K562 (cell line): ENCODE data around the gene CALM3. TPM values are rescaled to one million over a fixed set of nuclear protein-coding genes. Genes with fewer than 3 reads are reported as not detected.

ENCODE experiments used
- ATAC-seq: fragments of 200-7000 bp; cut with Tn5 transposase; 3 replicates; pipeline ENCODE4 v1.9.1; 2020; ENCODE audit warnings: moderate library complexity
- BruUV-seq: library from RNA; stranded (reverse); fragments of 400-500 nt; replicated peaks from 2 replicates; lab custom pipeline; 2021; lab: Mats Ljungman, UMichigan
- CTCF ChIA-PET: fragments of 300-600 bp; formaldehyde crosslinking; extraction: SDS; loops from one replicate; lab custom pipeline; 2021; ENCODE audit warnings: low intra/inter-chr PET ratio; lab: Yijun Ruan, JAX
- POLR2A ChIA-PET: fragments of 300-600, 350-650 bp; sonication (Branson Sonifier 250); formaldehyde crosslinking; extraction: SDS; loops from one replicate; lab custom pipeline; 2021; ENCODE audit warnings: antibody characterized with exemption, inconsistent platforms; lab: Yijun Ruan, JAX
- DNase-seq, 4 experiments: peaks; one replicate each; pipeline versions ENCODE4 v3.0.0 to v3.0.0-alpha.2; 2011 to 2018; ENCODE audit warnings: low spot score in 3 of 4, mixed read lengths in 3 of 4; ENCODE audit errors: extremely low read depth in 1 of 4
- FAIRE-seq: peaks from 2 replicates; lab custom pipeline; 2011; peaks lifted over from hg19 to GRCh38; lab: Jason Lieb, UNC
- H2AFZ ChIP-seq: 2 replicates; pipeline ENCODE4 v1.6.0; 2011; ENCODE audit warnings: low read depth, low read length, control low read depth, inconsistent platforms
- H3K27ac ChIP-seq: fragments of 200-600 bp; 3 replicates; pipeline ENCODE4 v1.8.0; 2011; ENCODE audit warnings: low read depth, mild to moderate bottlenecking, control low read depth, inconsistent platforms, low read length, moderate library complexity, mixed read lengths; ENCODE audit errors: extremely low read depth
- H3K27me3 ChIP-seq, 2 experiments: fragments of 300-600 bp in 1 of 2; 2 replicates in 1 of 2; 3 replicates in 1 of 2; pipeline versions ENCODE4 v1.6.0 to v1.8.0; 2011; ENCODE audit warnings: inconsistent platforms in 2 of 2, low read length in 2 of 2, mild to moderate bottlenecking in 1 of 2, mixed read lengths in 1 of 2, moderate library complexity in 1 of 2; ENCODE audit not compliant: control insufficient read depth in 2 of 2, insufficient read depth in 2 of 2
- H3K36me3 ChIP-seq: fragments of 300-600 bp; 3 replicates; pipeline ENCODE4 v1.8.0; 2011; ENCODE audit warnings: mild to moderate bottlenecking, low read length, inconsistent platforms; ENCODE audit not compliant: control insufficient read depth, insufficient read depth
- H3K4me1 ChIP-seq, 2 experiments: fragments of 200-600 bp in 1 of 2; replicated peaks in 1 of 2; 2 replicates in 1 of 2; 3 replicates in 1 of 2; pipeline versions ENCODE4 v1.5.1 to v1.8.0; 2011; ENCODE audit warnings: inconsistent platforms in 2 of 2, low read length in 2 of 2, mild to moderate bottlenecking in 1 of 2, mixed read lengths in 1 of 2, moderate library complexity in 1 of 2; ENCODE audit not compliant: control insufficient read depth in 2 of 2, insufficient read depth in 2 of 2
- H3K4me2 ChIP-seq: 2 replicates; pipeline ENCODE4 v1.6.1; 2011; ENCODE audit warnings: low read length, control low read depth, inconsistent platforms, mixed read lengths; ENCODE audit not compliant: insufficient read depth
- H3K4me3 ChIP-seq: fragments of 200-600 bp; sonication (generic), shearing (Covaris generic); 2 replicates; pipeline ENCODE4 v1.5.1; 2016; ENCODE audit warnings: control low read depth, inconsistent platforms
- H3K79me2 ChIP-seq: fragments of 200-600 bp; 3 replicates; pipeline ENCODE4 v1.8.0; 2011; ENCODE audit warnings: low read length, inconsistent platforms; ENCODE audit not compliant: control insufficient read depth, insufficient read depth
- H3K9ac ChIP-seq, 2 experiments: 2 replicates each; pipeline versions ENCODE4 v1.6.0 to v1.6.1; 2011; ENCODE audit warnings: low read depth in 2 of 2, low read length in 2 of 2, control low read depth in 1 of 2, inconsistent platforms in 1 of 2, mild to moderate bottlenecking in 1 of 2, mixed read lengths in 1 of 2; ENCODE audit not compliant: insufficient read depth in 1 of 2
- H3K9me1 ChIP-seq: one replicate; pipeline ENCODE4 v1.6.0; 2011; ENCODE audit warnings: inconsistent platforms, mild to moderate bottlenecking, low read length, moderate library complexity; ENCODE audit not compliant: control insufficient read depth, insufficient read depth
- H3K9me3 ChIP-seq: replicated peaks from 2 replicates; pipeline ENCODE4 v1.5.1; 2011; ENCODE audit warnings: low read depth, low read length, inconsistent platforms; ENCODE audit not compliant: control insufficient read depth, insufficient read depth
- H4K20me1 ChIP-seq: replicated peaks from 2 replicates; pipeline ENCODE4 v1.6.1; 2011; ENCODE audit warnings: low read length, inconsistent platforms, mixed read lengths; ENCODE audit not compliant: control insufficient read depth, insufficient read depth
- CBX8 ChIP-seq: fragments of 200-600 bp; sonication (generic); IDR thresholded peaks from 2 replicates; pipeline ENCODE4 v1.6.1; 2012; ENCODE audit warnings: borderline replicate concordance, mixed run types, low read depth, mild to moderate bottlenecking, moderate library complexity, mixed read lengths, low read length, control low read depth, inconsistent platforms; ENCODE audit not compliant: poor library complexity, severe bottlenecking; ENCODE audit errors: extremely low read depth
- EHMT2 ChIP-seq: fragments of 450-650 bp; IDR thresholded peaks from 2 replicates; pipeline ENCODE4 v1.6.1; 2018; ENCODE audit warnings: antibody characterized with exemption
- MTA2 ChIP-seq: fragments of 450-650 bp; IDR thresholded peaks from 2 replicates; pipeline ENCODE4 v1.6.1; 2016; ENCODE audit warnings: low read depth
- MTA3 ChIP-seq: fragments of 450-650 bp; formaldehyde crosslinking; IDR thresholded peaks from 2 replicates; pipeline ENCODE4 v1.6.1; 2017; ENCODE audit warnings: mild to moderate bottlenecking, borderline replicate concordance
- RBFOX2 ChIP-seq: fragments of 200-400 bp; formaldehyde crosslinking; IDR thresholded peaks from 2 replicates; pipeline ENCODE4 v1.6.1; 2017; ENCODE audit warnings: low read depth, mild to moderate bottlenecking, low read length, moderate library complexity
- RBM25 ChIP-seq: fragments of 200-400 bp; formaldehyde crosslinking; IDR thresholded peaks from 2 replicates; pipeline ENCODE4 v1.6.1; 2018; ENCODE audit warnings: low read length, low read depth, moderate library complexity; ENCODE audit not compliant: severe bottlenecking
- SP2 ChIP-seq: IDR thresholded peaks from 2 replicates; pipeline ENCODE4 v1.6.1; 2011; ENCODE audit warnings: mild to moderate bottlenecking, low read depth, low read length, moderate library complexity; ENCODE audit not compliant: poor library complexity, severe bottlenecking; ENCODE audit errors: extremely low read depth
- ZFP36 ChIP-seq: fragments of 150-350 bp; IDR thresholded peaks from 2 replicates; pipeline ENCODE4 v1.6.1; 2018; ENCODE audit warnings: low read length, low read depth; ENCODE audit not compliant: partially characterized antibody
- ZNF644 ChIP-seq: fragments of 200-800 bp; sonication (Bioruptor generic); IDR thresholded peaks from 2 replicates; pipeline ENCODE4 v1.6.1; 2016; ENCODE audit warnings: low read depth, missing genetic modification characterization, missing compliant biosample characterization
- WGBS: fragments of 100-300 bp; shearing (Covaris generic); methylation state at CpG from one replicate; pipeline ENCODE4 v1.1.6; 2016; ENCODE audit warnings: low coverage, mixed read lengths; ENCODE audit not compliant: insufficient coverage; ENCODE audit errors: missing lambda C conversion rate; 5-methylcytosine and 5-hydroxymethylcytosine counted together
- in situ Hi-C: fragments of 300-500 bp; cut with MboI; formaldehyde crosslinking; loops from 4 replicates; pipeline ENCODE4 v1.15.0; 2018; ENCODE audit warnings: inconsistent platforms, mixed read lengths
- intact Hi-C: fragments of 100-400 bp; cut with micrococcal nuclease; formaldehyde crosslinking; loops from 2 replicates; pipeline ENCODE4 v1.14.2; 2022
- polyA plus RNA-seq, 8 experiments: library from polyadenylated mRNA; depleted of rRNA in 4 of 8; stranded (reverse) in 5 of 8; unstranded in 3 of 8; fragments of >200 nt; fragmentation: Nextera tagmentation in 2 of 8; fragmentation: Illumina TruSeq in 1 of 8; extraction: Ambion mirVana in 2 of 8; extraction: Trizol in 1 of 8; gene quantifications; 2 replicates each; pipeline versions ENCODE4 v1.2.1 to v1.2.3, GENCODE V29; 2011 to 2014; ENCODE audit warnings: inconsistent platforms in 1 of 8, missing spikeins in 1 of 8
- total RNA-seq, 7 experiments: library from RNA; depleted of rRNA in 6 of 7; stranded (reverse); fragments of >200 nt in 6 of 7; fragmentation: Illumina TruSeq in 2 of 7; extraction: Trizol in 2 of 7; gene quantifications; 2 replicates each; pipeline versions ENCODE4 v1.2.1 to v1.2.3, GENCODE V29; 2011 to 2021; ENCODE audit warnings: low replicate concordance in 1 of 7
- TF ChIP-seq, protein P1 (sequence below): IDR thresholded peaks from 2 replicates; pipeline ENCODE4 v1.6.1; 2016; ENCODE audit warnings: missing genetic modification characterization, missing compliant biosample characterization
- TF ChIP-seq, protein P2 (sequence below): fragments of 250-450 bp; sonication (Bioruptor Pico); IDR thresholded peaks from 2 replicates; pipeline ENCODE4 v1.5.1; 2021; ENCODE audit warnings: mild to moderate bottlenecking
- TF ChIP-seq, protein P3 (sequence below): fragments of 250-450 bp; sonication (Bioruptor Pico); IDR thresholded peaks from 2 replicates; pipeline ENCODE4 v1.5.0; 2021
- TF ChIP-seq, protein P4 (sequence below): sonication (generic); formaldehyde crosslinking; IDR thresholded peaks from 2 replicates; pipeline ENCODE4 v1.8.1; 2023; ENCODE audit warnings: mild to moderate bottlenecking, missing genetic modification reagents

Gene CALM3
- total and polyA plus RNA-seq, 9 of the 15 experiments (the other 6 are each of a cell fraction or from before 2014, with no cell fraction given): 34.6 to 350 (median 156) TPM

DNA sequence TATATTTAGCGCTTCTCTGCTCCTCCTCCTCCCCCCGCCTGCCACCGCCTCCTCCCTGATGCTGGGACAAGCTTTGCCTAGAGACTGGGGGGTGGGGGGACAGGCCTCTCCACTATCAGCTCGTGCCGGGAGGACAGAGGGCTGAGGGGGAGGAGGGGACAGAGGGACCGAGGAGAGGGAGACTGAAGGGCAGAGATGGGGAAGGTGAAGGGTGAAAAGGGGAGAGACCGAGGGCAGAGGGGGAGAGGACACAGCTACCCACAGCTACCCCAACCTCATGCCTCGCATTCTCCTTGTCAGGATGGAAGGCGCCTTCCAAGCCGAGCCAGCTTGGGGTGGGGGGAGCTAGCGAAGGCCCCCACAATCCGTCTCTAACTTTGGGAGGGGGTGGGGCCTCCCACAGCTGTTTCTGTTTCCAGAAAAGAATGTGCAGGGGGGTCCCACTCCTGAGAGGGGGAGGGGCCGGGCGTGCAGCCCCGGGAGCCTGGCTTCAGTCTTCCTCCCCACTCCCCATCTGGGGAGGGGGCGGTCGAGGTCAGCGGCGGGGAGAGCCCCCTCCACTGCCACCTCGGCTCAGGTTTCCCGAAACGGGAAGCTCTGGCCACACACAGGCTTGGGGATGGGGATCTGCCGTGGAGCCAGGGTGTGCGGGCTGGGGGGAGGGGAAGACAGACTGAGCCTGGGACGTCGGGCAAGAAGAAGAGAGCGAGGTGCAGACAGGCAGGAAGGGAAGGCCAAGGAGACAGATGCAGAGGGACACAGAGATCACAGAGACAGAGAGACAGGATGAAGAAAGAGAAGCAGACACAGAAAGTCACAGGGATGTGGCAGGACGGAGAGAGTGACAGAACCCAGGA, 58.2 kb downstream of the CALM3 start (continued):
- TF ChIP-seq MTA2: 0 out of 2 replicates have a peak, but pooled peaks have one; percentile 28
- TF ChIP-seq MTA3: no peak

DNA sequence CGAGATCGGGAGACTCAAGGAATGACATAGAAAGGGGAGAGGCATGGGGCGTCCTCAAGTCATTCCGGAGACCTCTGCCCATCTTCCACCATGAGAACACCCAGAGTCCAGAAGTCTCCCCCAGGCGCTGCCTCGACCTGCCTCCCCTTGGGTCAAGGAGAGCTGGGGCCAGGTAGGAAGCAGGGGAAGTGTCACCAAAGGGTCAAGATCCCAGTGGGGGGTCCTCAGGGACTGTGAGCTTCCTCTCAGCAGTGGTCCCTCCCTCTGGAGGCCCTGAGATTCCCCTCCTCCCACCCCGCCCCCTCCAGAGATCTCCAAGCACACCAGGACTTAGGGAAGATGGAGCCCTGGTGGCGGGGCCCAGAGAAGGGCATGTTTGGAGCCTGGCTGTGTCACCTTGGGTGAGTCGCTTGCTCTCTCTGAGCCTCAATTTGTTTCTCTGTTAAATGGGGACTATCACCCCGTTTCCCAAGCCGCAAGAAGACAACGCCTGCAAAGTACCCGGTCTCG, 58.9 kb downstream of the CALM3 start:
- H3K9ac ChIP-seq: peak overlapping the region; percentile 32 to 87; a peak in 3 of 4 replicates
- TF ChIP-seq CBX8 (no peak), ZFP36 (peak; percentile 52), RBM25 (peak; percentile 32), EHMT2 (0 out of 2 replicates have a peak, but pooled peaks have one; percentile 2), ZNF644 (no peak), RBFOX2 (no peak), SP2 (no peak)
- TF ChIP-seq, protein P1, sequence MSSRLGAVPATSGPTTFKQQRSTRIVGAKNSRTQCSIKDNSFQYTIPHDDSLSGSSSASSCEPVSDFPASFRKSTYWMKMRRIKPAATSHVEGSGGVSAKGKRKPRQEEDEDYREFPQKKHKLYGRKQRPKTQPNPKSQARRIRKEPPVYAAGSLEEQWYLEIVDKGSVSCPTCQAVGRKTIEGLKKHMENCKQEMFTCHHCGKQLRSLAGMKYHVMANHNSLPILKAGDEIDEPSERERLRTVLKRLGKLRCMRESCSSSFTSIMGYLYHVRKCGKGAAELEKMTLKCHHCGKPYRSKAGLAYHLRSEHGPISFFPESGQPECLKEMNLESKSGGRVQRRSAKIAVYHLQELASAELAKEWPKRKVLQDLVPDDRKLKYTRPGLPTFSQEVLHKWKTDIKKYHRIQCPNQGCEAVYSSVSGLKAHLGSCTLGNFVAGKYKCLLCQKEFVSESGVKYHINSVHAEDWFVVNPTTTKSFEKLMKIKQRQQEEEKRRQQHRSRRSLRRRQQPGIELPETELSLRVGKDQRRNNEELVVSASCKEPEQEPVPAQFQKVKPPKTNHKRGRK (tag): no peak
- TF ChIP-seq, protein P2, sequence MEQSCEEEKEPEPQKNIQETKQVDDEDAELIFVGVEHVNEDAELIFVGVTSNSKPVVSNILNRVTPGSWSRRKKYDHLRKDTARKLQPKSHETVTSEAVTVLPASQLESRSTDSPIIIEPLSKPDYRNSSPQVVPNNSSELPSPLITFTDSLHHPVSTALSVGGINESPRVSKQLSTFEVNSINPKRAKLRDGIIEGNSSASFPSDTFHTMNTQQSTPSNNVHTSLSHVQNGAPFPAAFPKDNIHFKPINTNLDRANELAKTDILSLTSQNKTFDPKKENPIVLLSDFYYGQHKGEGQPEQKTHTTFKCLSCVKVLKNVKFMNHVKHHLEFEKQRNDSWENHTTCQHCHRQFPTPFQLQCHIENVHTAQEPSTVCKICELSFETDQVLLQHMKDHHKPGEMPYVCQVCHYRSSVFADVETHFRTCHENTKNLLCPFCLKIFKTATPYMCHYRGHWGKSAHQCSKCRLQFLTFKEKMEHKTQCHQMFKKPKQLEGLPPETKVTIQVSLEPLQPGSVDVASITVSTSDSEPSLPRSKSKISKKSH (CRISPR knock-in tag): no peak
- TF ChIP-seq, protein P3, sequence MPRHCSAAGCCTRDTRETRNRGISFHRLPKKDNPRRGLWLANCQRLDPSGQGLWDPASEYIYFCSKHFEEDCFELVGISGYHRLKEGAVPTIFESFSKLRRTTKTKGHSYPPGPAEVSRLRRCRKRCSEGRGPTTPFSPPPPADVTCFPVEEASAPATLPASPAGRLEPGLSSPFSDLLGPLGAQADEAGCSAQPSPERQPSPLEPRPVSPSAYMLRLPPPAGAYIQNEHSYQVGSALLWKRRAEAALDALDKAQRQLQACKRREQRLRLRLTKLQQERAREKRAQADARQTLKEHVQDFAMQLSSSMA (CRISPR knock-in tag): no peak
- TF ChIP-seq, protein P4, sequence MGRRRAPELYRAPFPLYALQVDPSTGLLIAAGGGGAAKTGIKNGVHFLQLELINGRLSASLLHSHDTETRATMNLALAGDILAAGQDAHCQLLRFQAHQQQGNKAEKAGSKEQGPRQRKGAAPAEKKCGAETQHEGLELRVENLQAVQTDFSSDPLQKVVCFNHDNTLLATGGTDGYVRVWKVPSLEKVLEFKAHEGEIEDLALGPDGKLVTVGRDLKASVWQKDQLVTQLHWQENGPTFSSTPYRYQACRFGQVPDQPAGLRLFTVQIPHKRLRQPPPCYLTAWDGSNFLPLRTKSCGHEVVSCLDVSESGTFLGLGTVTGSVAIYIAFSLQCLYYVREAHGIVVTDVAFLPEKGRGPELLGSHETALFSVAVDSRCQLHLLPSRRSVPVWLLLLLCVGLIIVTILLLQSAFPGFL (CRISPR knock-in tag): no peak

More for the DNA sequence above, 58.9 kb downstream of the CALM3 start:
- Histone ChIP-seq H3K9me3 (no peaks in the 10 kb centered on the region), H3K9me1 (no peaks in the 10 kb centered on the region), H2AFZ (peak overlapping the region; percentile 75), H3K36me3 (no peaks in the 10 kb centered on the region), H4K20me1 (no peaks in the 10 kb centered on the region), H3K27ac (peak overlapping the region; percentile 54; the same call in 1 of the 3 replicates), H3K4me3 (peak overlapping the region; percentile 54), H3K4me1 (peaks cover 25 to 30% of the 10 kb centered on the region in 2 experiments), H3K79me2 (no peaks in the 10 kb centered on the region), H3K4me2 (peak overlapping the region; percentile 80), H3K27me3 (no peaks in the 10 kb centered on the region)
- CTCF ChIA-PET: interaction anchor here (2.7 to 3.0 kb wide), 2 partner anchors 43 to 46 kb away, joined by 26 read pairs; no protein-coding TSS in a partner anchor
- peak; percentile 41 to 65 (median 60) for DNase-seq
- intact Hi-C loops: no loop called here
- ATAC-seq: no peak
- in situ Hi-C loops: loop anchor here (5.0 kb wide), 1 partner anchor 48 kb away; no protein-coding TSS in a partner anchor
- BruUV-seq: no TSS peak
- POLR2A ChIA-PET: interaction anchor here (0.9 kb wide), 1 partner anchor 296 kb away, joined by 3 read pairs; no protein-coding TSS in a partner anchor
- WGBS: 20% methylated on average over 13 of the region's 14 CpGs
- no peak for FAIRE-seq
